Skin epidermis (tissue), 12 donors: ENCODE measurements around the gene ASPSCR1.

Source experiments
- H3K27ac ChIP-seq, 21 experiments: fragments of 200-600 bp; sonication (generic) in 11 of 21; one replicate each; pipeline ENCODE4 v1.5.0; 2020; ENCODE audit warnings: mild to moderate bottlenecking in 3 of 21, inconsistent platforms in 2 of 21, moderate library complexity in 2 of 21
- H3K4me3 ChIP-seq, 7 experiments: fragments of 200-600 bp; sonication (generic) in 2 of 7; one replicate each; pipeline ENCODE4 v1.5.0; 2020; ENCODE audit warnings: inconsistent platforms in 2 of 7, mild to moderate bottlenecking in 2 of 7, moderate library complexity in 1 of 7

ASPSCR1 gene

GRCh38 chr17:82056729-82057621 lies 79.5 kb downstream of the ASPSCR1 start:
- Histone ChIP-seq H3K4me3 (no peak overlapping the region), H3K27ac (no peak overlapping the region)

DNA sequence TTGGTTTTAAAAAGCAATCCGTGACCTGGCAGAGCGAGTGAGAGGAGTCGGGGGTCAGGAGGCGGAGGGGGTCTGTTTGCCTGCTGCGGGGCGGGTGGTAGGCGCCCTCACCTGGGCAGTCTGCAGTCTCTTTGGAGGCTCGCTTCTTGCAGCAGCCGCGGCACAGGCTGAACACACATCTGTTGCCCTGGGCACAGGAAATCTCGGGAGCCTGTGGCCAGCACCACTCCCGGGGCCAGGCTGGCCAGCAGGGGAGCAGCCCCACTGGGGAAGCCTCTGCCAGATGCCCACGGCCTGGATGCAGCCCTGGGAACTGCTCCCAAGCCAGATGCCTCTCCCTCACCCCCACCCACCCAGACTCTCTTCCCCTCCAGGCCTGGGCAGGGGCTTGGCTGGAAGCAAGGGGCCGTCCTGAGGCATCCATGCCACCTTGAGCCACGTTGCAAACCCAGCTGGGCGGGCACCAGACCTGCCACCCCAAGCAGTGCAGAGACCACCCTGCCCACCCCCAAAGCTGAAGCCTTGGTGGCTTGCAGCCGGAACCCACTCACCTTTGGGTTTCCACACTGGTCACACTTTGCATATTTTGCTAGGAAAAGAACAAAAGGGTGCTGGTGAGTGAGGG lies 80.9 kb downstream of the ASPSCR1 start:
- Histone ChIP-seq H3K27ac (no peak overlapping the region), H3K4me3 (no peak overlapping the region)

- H3K4me3 ChIP-seq: no peak overlapping the region
- no peak overlapping the region for H3K27ac ChIP-seq
Observed at GRCh38 chr17:82058855-82059249, 81.4 kb downstream of the ASPSCR1 start.

DNA sequence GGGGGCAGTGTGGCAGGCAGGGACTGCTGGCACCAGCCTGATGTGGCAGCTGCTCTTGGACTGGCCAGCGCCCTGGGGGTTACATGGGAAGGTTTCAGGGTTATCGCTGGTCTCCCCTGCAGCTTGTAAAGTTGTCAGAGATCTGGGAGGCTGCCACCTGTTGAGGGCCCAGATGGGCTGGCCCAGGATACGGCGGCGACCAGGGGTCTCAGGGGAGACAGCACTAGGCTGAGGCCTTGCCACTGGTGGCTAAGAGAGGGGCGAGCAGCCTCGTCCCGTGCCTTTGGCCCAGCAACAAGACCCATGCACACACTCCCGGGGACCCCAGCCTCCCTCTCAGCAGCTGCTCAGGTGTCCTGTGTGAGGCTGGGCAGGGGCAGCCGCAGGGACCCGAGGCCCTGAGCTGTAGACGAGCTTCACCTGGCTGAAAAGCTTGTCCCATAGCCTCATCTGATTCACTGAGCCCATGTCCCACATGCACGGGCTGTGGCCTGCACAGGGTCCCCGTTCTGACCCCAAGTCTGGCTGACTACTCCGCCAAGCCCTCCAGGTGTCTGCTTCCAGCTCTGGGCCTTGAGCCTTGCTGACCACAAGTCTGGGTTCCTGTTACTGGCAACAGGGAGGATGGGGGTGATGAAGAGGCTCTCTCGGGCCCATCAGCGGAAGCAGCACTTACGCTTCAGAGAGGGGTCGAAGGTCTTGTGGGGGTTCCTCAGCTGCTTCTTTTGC lies 82.0 kb downstream of the ASPSCR1 start:
- H3K4me3 ChIP-seq: no peak overlapping the region
- H3K27ac ChIP-seq: no peak overlapping the region

DNA sequence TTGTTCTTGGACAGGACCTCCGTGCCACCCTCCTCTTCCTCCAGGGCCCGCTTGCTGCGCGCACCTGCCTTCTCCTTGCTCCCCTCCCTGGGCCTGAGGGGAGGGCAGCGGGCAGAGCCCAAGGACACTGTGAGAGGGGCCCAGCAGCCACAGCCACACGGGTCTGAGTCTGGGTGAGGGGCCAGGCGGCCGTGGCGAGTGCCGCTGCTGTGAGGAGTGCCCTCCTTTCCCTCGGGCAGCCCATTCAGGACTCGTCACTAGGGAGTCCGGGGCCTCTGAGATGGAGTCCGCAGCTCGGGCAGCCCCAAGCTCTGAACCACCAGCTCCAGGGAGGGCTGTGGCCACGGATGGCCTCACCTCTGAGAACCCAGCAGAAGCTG lies 82.6 kb downstream of the ASPSCR1 start:
- H3K27ac ChIP-seq: no peak overlapping the region
- no peak overlapping the region for H3K4me3 ChIP-seq

GRCh38 chr17:82060614-82061013 lies 83.2 kb downstream of the ASPSCR1 start:
- no peak overlapping the region for H3K4me3 ChIP-seq
- no peak overlapping the region for H3K27ac ChIP-seq

DNA sequence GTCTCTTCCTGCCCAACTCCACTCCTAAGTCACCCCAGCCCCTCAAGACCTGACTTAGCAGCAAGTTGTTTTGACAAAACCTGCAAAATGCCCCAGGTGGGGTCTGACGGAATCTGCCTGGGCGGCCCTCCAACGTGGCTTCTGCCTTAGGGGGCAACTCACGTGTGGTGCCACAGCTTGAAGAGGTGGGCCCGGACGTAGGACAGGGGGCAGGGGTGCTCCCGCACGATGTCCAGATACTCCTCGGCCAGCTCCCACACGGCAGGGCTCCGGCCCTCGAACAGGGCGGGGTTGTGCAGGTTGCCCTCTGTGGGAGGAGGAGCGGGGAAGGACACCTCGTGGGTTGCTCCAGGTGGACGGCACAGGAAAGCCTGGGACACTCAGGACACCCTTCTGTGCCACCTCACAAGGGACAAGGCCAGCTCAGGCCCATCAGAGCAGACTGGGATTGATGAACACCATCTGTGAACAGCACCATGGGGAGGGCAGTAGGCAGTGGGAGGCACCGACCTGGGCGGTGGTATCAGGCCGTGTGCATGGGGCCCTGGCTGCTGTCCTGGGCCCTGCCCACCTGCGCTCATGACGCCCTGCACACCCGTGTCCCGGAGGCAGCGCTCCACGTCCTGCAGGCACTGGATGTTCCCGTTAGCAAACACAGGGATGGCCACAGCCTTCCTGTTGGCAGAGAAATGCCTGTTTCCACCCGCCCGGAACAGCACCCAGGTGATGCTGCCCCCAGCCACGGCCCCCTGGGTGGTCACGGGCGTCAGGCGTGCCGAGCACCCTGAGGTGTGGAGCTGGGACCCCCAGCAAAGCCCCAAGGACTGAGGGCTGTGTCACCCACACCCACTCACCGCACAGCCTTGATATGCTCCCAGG lies 83.9 kb downstream of the ASPSCR1 start:
- Histone ChIP-seq H3K27ac (no peak overlapping the region), H3K4me3 (no peak overlapping the region)

DNA sequence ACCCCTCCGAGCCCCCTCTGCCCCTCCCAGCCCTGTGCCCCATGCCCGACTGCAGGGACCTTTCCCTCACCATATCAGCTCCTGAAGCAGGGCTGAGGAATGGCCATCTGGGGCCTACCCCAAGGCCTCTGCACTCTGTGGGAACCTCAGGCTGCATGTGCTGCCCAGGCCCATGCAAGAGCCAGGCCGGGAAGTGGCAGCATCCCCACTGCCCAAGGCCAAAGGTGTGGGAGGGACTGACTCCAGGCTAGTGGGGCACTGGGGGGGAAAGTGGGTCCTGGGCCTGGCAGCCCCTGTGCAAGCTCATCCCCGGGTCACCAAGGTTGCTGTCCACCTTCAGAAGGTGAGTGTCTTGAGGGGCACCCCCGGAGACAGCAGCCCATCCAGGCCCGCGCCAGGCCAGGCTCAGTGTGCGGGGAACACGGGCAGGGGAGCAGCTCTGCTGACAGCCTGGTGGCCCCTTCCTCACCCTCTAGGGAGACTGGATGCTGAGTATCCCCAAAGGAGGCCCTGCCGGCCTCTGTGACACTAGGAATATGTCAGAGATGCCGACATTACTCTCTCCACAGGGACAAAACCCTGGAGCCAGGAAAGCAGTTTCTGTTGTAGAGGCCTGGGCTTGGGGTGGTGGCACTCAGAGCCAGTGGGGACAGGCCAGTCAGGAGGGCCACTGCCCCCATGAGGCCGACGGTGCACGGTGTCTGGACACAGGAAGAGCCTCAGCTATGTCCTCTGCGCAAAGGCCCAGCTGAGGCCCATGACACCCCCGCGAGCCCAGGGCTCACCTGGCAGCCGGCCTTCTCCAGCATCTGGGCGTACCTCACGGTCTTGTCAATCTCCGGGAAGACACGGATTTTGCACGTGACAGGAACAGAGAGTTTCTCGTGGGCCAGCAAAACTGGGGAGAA lies 84.9 kb downstream of the ASPSCR1 start:
- H3K4me3 ChIP-seq: no peak overlapping the region
- no peak overlapping the region for H3K27ac ChIP-seq

DNA sequence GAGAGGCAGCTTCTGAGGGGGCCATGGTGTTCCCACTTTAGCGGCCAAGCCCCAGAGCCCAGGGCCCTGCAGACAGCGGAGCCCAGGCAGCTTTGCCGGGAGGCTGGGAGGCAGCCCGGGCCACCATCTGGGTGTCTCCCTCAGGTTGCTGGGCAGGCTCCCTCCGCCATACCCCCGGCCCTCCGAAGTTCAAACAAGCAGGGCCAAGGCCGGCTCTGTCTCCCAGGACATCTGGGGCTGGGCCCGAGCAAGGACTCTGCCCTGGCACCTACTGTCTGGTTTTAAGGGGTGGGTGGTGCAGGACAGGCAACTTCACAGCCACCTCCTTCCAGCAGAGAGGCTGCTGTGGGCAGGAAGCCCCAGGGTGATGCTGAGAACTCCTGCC lies 85.5 kb downstream of the ASPSCR1 start:
- H3K4me3 ChIP-seq: no peak overlapping the region
- H3K27ac ChIP-seq: no peak overlapping the region

DNA sequence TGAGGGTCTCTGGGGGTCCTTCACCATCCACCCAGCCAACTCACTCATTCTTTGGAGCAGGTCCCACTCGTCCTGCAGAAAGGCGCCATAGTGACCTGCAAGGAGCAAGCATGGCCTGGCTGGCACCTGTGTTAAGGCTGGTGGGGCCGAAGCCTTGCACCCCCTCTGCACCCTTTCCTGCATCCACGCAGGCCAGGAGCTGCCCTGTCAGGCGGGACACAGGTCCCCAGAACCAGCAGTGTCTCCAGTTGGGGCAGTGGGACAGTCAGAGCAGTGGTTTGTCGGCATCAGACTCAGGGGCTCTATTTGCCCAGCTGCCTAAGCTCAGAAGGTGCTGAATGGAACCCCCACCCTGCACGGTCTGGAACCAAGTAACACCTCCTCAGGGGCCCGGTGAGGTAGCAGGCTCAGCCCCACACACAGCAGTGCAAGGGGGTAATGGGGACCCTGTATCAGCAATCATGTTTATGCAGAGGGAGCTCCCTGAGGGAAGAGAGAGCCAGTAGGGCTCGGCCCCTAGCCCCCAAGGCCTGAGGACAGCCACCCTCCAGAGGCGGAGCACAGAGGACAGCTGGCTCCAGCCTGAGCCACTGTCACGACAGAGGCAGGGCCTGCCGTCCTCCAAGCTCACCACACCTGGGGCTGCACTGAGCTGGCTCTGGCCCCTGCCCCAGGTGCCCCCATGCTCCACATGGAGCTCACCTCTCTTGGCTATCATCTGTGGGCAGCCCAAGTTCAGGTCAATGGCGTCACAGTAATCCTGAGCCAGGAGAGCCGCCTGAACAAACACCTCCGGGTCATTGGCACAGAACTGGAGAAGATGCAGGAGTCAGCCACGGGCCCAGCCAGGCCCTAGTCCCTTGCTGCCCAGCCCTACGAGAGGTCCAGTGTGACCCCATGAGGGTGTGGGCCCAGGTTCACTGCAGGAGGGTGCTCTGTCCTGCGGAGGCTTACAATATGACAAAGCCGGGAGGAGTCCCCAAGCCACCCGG lies 86.3 kb downstream of the ASPSCR1 start:
- H3K4me3 ChIP-seq: peak overlapping the region in 2 of 7 experiments; percentile 58 to 93

GRCh38 chr17:82064433-82065192 lies 87.2 kb downstream of the ASPSCR1 start:
- Histone ChIP-seq H3K4me3 (peak overlapping the region; percentile 58 to 95 (median 67)), H3K27ac (peak overlapping the region in 20 of 21 experiments; percentile 18 to 96 (median 89))

More for the DNA sequence above, 86.3 kb downstream of the ASPSCR1 start:
- H3K27ac ChIP-seq: peak overlapping the region in 3 of 21 experiments; percentile 12 to 96 (median 89)

DNA sequence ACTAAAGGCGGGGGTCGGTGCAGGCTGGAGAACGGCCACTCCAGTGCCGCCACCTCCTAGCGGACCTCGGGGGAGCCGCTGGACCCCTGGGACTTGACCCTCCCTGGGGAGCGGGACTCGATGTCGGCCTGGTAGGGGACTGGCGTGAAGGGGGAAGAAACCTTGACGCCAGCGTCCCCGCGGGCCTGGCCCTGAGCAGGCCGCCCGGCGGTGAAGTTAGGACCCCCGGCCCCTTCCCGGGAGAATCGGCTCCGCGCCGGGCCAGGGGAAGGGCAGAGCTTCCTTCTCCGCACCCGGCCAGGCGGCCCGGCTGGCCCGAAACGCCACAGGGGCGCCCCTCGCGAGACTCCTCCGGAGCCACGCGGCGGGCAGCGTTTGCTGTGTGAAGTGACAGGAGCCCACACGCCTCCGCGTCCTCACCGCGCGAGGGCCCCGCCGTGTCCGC lies 87.8 kb downstream of the ASPSCR1 start:
- Histone ChIP-seq H3K4me3 (peak overlapping the region; percentile 58 to 95 (median 67)), H3K27ac (peak overlapping the region; percentile 18 to 96 (median 89))

- Histone ChIP-seq H3K27ac (peak within 1 kb of the TSS; percentile 54 to 96 (median 90)), H3K4me3 (peak within 1 kb of the TSS; percentile 58 to 95 (median 67))
Observed at GRCh38 chr17:82065638-82066303, 88.3 kb downstream of the ASPSCR1 start, which contains the start of gene DUS1L. TSS of gene DUS1L (minus strand) at chr17:82065804. CDS start at chr17:82065059, 745 bp downstream.
